Measurements from ENCODE around the gene POLR2E.

GRCh38 chr19:1113986-1114483 is 18.9 kb upstream of the POLR2E start:
- TF ChIP-seq POLR2A (IDR thresholded peaks at IDR 0.05) (no peak), CTCF (IDR thresholded peaks at IDR 0.05) (no peak)
